ENCODE results near the gene GALNT17.
"Not testable (repeated sequence)": the region's sequence is repeated elsewhere in the genome, so short reads cannot be mapped to it uniquely, and the experiment has no call there.

The GALNT17 gene

GRCh38 chr7:71238581-71239295 is 106.8 kb downstream of the GALNT17 start:
- Mint-ChIP-seq H3K9me3 (peaks cover 6% of the 10 kb centered on the region), H3K4me1 (no peaks in the 10 kb centered on the region), H3K27ac (no peak overlapping the region), H3K36me3 (no peaks in the 10 kb centered on the region), H3K4me3 (no peak overlapping the region)
- ATAC-seq: no peak
- DNase-seq (ENCODE audit: low spot score in 2 of 2): no peak

- Mint-ChIP-seq H3K4me3 (no peak overlapping the region), H3K36me3 (no peaks in the 10 kb centered on the region), H3K27ac (no peak overlapping the region), H3K4me1 (no peaks in the 10 kb centered on the region), H3K9me3 (peaks cover 7% of the 10 kb centered on the region)
- DNase-seq (ENCODE audit: low spot score in 2 of 2): no peak
- ATAC-seq: no peak
Measured at GRCh38 chr7:71239586-71240268, 107.8 kb downstream of the GALNT17 start.

GRCh38 chr7:71243736-71244410 is 111.9 kb downstream of the GALNT17 start:
- Mint-ChIP-seq H3K36me3 (no peaks in the 10 kb centered on the region), H3K27ac (no peak overlapping the region), H3K4me1 (no peaks in the 10 kb centered on the region), H3K4me3 (no peak overlapping the region), H3K9me3 (peaks cover 8% of the 10 kb centered on the region)
- no peak for ATAC-seq
- DNase-seq (ENCODE audit: low spot score in 2 of 2): no peak

GRCh38 chr7:71245038-71245437 is 113.1 kb downstream of the GALNT17 start:
- no peak overlapping the region for H3K4me3 Mint-ChIP-seq
- H3K9me3 Mint-ChIP-seq: peaks cover 8% of the 10 kb centered on the region
- no peak overlapping the region for H3K27ac Mint-ChIP-seq
- ATAC-seq (no peak), DNase-seq (ENCODE audit: low spot score in 2 of 2) (no peak)
- no peaks in the 10 kb centered on the region for H3K4me1 Mint-ChIP-seq
- H3K36me3 Mint-ChIP-seq: no peaks in the 10 kb centered on the region

- ATAC-seq (no peak), DNase-seq (ENCODE audit: low spot score in 2 of 2) (no peak)
- H3K4me1 Mint-ChIP-seq: no peaks in the 10 kb centered on the region
- H3K4me3 Mint-ChIP-seq: no peak overlapping the region
- H3K27ac Mint-ChIP-seq: no peak overlapping the region
- H3K36me3 Mint-ChIP-seq: no peaks in the 10 kb centered on the region
- H3K9me3 Mint-ChIP-seq: peaks cover 8% of the 10 kb centered on the region
Measured at GRCh38 chr7:71251706-71252105, 119.8 kb downstream of the GALNT17 start.

GRCh38 chr7:71254751-71255150 is 122.8 kb downstream of the GALNT17 start:
- H3K36me3 Mint-ChIP-seq: no peaks in the 10 kb centered on the region
- peaks cover 8% of the 10 kb centered on the region for H3K9me3 Mint-ChIP-seq
- no peak for ATAC-seq
- DNase-seq (ENCODE audit: low spot score in 2 of 2): no peak
- H3K4me3 Mint-ChIP-seq: no peak overlapping the region
- H3K27ac Mint-ChIP-seq: no peak overlapping the region
- no peaks in the 10 kb centered on the region for H3K4me1 Mint-ChIP-seq

- no peak overlapping the region for H3K27ac Mint-ChIP-seq
- no peak overlapping the region for H3K4me3 Mint-ChIP-seq
- H3K36me3 Mint-ChIP-seq: no peaks in the 10 kb centered on the region
- ATAC-seq (no peak), DNase-seq (ENCODE audit: low spot score in 2 of 2) (no peak)
- H3K9me3 Mint-ChIP-seq: peaks cover 8% of the 10 kb centered on the region
- H3K4me1 Mint-ChIP-seq: no peaks in the 10 kb centered on the region
Measured at GRCh38 chr7:71255537-71256178, 123.7 kb downstream of the GALNT17 start.

GRCh38 chr7:71261066-71261465 is 129.1 kb downstream of the GALNT17 start:
- DNase-seq (ENCODE audit: low spot score in 2 of 2): no peak

GRCh38 chr7:71262834-71263233 is 130.9 kb downstream of the GALNT17 start:
- not testable (repeated sequence) for H3K4me1 Mint-ChIP-seq; H3K36me3 Mint-ChIP-seq; H3K27ac Mint-ChIP-seq; DNase-seq (ENCODE audit: low spot score in 2 of 2); ATAC-seq; H3K4me3 Mint-ChIP-seq
- peaks cover 18% of the 10 kb centered on the region for H3K9me3 Mint-ChIP-seq

More at GRCh38 chr7:71261066-71261465, 129.1 kb downstream of the GALNT17 start:
- Mint-ChIP-seq H3K4me3 (no peak overlapping the region), H3K4me1 (no peaks in the 10 kb centered on the region), H3K9me3 (peaks cover 12% of the 10 kb centered on the region), H3K36me3 (no peaks in the 10 kb centered on the region), H3K27ac (no peak overlapping the region)
- no peak for ATAC-seq

- no peak for ATAC-seq
- DNase-seq (ENCODE audit: low spot score in 2 of 2): no peak
- Mint-ChIP-seq H3K27ac (no peak overlapping the region), H3K4me3 (no peak overlapping the region), H3K9me3 (peaks cover 15% of the 10 kb centered on the region), H3K36me3 (no peaks in the 10 kb centered on the region), H3K4me1 (no peaks in the 10 kb centered on the region)
Measured at GRCh38 chr7:71264005-71264404, 132.1 kb downstream of the GALNT17 start.

- H3K4me3 Mint-ChIP-seq: no peak overlapping the region
Measured at GRCh38 chr7:71266912-71267311, 135.0 kb downstream of the GALNT17 start.

GRCh38 chr7:71267734-71268469 is 136.0 kb downstream of the GALNT17 start:
- Mint-ChIP-seq H3K27ac (no peak overlapping the region), H3K4me3 (no peak overlapping the region), H3K9me3 (peaks cover 18% of the 10 kb centered on the region), H3K36me3 (no peaks in the 10 kb centered on the region), H3K4me1 (no peaks in the 10 kb centered on the region)
- ATAC-seq (no peak), DNase-seq (ENCODE audit: low spot score in 2 of 2) (no peak)

More at GRCh38 chr7:71266912-71267311, 135.0 kb downstream of the GALNT17 start:
- H3K4me1 Mint-ChIP-seq: no peaks in the 10 kb centered on the region
- DNase-seq (ENCODE audit: low spot score in 2 of 2) (no peak), ATAC-seq (no peak)
- H3K27ac Mint-ChIP-seq: no peak overlapping the region
- peaks cover 18% of the 10 kb centered on the region for H3K9me3 Mint-ChIP-seq
- no peaks in the 10 kb centered on the region for H3K36me3 Mint-ChIP-seq

- Mint-ChIP-seq H3K36me3 (no peaks in the 10 kb centered on the region), H3K4me3 (no peak overlapping the region), H3K9me3 (peaks cover 13% of the 10 kb centered on the region), H3K27ac (no peak overlapping the region), H3K4me1 (no peaks in the 10 kb centered on the region)
- ATAC-seq: no peak
- no peak for DNase-seq (ENCODE audit: low spot score in 2 of 2)
Measured at GRCh38 chr7:71270558-71270957, 138.6 kb downstream of the GALNT17 start.

- Mint-ChIP-seq H3K4me1 (no peaks in the 10 kb centered on the region), H3K27ac (no peak overlapping the region), H3K36me3 (no peaks in the 10 kb centered on the region), H3K9me3 (peaks cover 10% of the 10 kb centered on the region), H3K4me3 (no peak overlapping the region)
- ATAC-seq (no peak), DNase-seq (ENCODE audit: low spot score in 2 of 2) (no peak)
Measured at GRCh38 chr7:71271203-71271602, 139.3 kb downstream of the GALNT17 start.

Measured in stimulated activated effector memory CD8-positive, alpha-beta T cell treated with anti-CD3 and anti-CD28 coated beads, Interleukin-12 subunit alpha, Interleukin-12 subunit beta, amount 100 ng/mL, for 72 hours (primary cell).